Upper lobe of left lung (tissue), 6 donors: ENCODE data around the gene CDKN2AIP. TPM values are rescaled to one million over a fixed set of nuclear protein-coding genes. Genes with fewer than 3 reads are reported as not detected.

Source experiments
- total RNA-seq, 6 donors: library from RNA; depleted of rRNA in 4 of 6; stranded (reverse); fragments of >200 nt in 4 of 6; gene quantifications; one replicate each; pipeline versions ENCODE4 v1.1.0 to v1.2.1, GENCODE V29; 2016 to 2021
- donor health status: DM: no; HTN: no; CAD: no; lungs with moderate emphysema.
- donor health status: DM: no; HTN: yes; CAD: no; lungs with severe emphysema.

Gene CDKN2AIP
- total RNA-seq, 6 donors from 2014 or later = 7.8 to 25.7 (median 15.6) TPM

Other genes starting within 250 kb of the CDKN2AIP start
- gene CLDN22, start 124.4 kb upstream of the CDKN2AIP start, total RNA-seq = 1 to 10 TPM in 1 of 6 donors, not detected in 5; 1.8 TPM
- not detected for gene CLDN24, start 122.2 kb upstream of the CDKN2AIP start, total RNA-seq
- 10 to 100 TPM in 4 of 6 donors, 1 to 10 TPM in 2; 8.2 to 27.7 (median 10.8) TPM for gene ING2, start 60.4 kb downstream of the CDKN2AIP start, total RNA-seq
- 10 to 100 TPM in 4 of 6 donors, 1 to 10 TPM in 2; 2.1 to 16.7 (median 14.4) TPM for gene RWDD4, start 214.5 kb downstream of the CDKN2AIP start, total RNA-seq
- gene TRAPPC11, start 214.7 kb downstream of the CDKN2AIP start, total RNA-seq = 10 to 100 TPM; 33.0 to 73.3 (median 39.1) TPM